HepG2 (cell line): ENCODE results near the gene ZCRB1. TPM values are rescaled to one million over a fixed set of nuclear protein-coding genes. Genes with fewer than 3 reads are reported as not detected.

ENCODE experiments used
- CBFB ChIP-seq: sonication (generic); formaldehyde crosslinking; IDR thresholded peaks from 2 replicates; pipeline ENCODE4 v1.4.0; 2020; ENCODE audit warnings: missing genetic modification reagents
- CERS6 ChIP-seq: sonication (generic); formaldehyde crosslinking; IDR thresholded peaks from 2 replicates; pipeline ENCODE4 v1.5.0; 2020; ENCODE audit warnings: missing genetic modification reagents
- FIP1L1 ChIP-seq: fragments of 200-400 bp; formaldehyde crosslinking; IDR thresholded peaks from 2 replicates; pipeline ENCODE4 v1.6.1; 2018; ENCODE audit warnings: low read depth, mild to moderate bottlenecking, low read length, moderate library complexity, borderline replicate concordance; ENCODE audit not compliant: insufficient read depth
- FOXO1 ChIP-seq: sonication (generic); formaldehyde crosslinking; IDR thresholded peaks from 2 replicates; pipeline ENCODE4 v1.4.0; 2020; ENCODE audit warnings: missing genetic modification reagents
- HNF1A ChIP-seq, 2 experiments: sonication (generic) in 1 of 2; formaldehyde crosslinking in 1 of 2; IDR thresholded peaks; 2 replicates each; pipeline versions ENCODE4 v1.4.0 to v1.6.1; 2016 to 2020; ENCODE audit warnings: borderline replicate concordance in 1 of 2, low read depth in 1 of 2, mild to moderate bottlenecking in 1 of 2, missing genetic modification reagents in 1 of 2
- HOXA9 ChIP-seq: sonication (generic); formaldehyde crosslinking; IDR thresholded peaks from 2 replicates; pipeline ENCODE4 v1.8.1; 2022; ENCODE audit warnings: missing genetic modification reagents, mild to moderate bottlenecking, moderate library complexity, borderline replicate concordance
- KLF6 ChIP-seq: IDR thresholded peaks from 2 replicates; pipeline ENCODE4 v1.8.0; 2016; ENCODE audit warnings: missing biosample characterization, missing genetic modification reagents
- NR2F6 ChIP-seq, 2 experiments: IDR thresholded peaks; 2 replicates each; pipeline ENCODE4 v1.6.1; 2016; ENCODE audit warnings: antibody characterized with exemption in 1 of 2, mild to moderate bottlenecking in 1 of 2
- PHF8 ChIP-seq: sonication (generic); formaldehyde crosslinking; IDR thresholded peaks from 2 replicates; pipeline ENCODE4 v1.5.0; 2020; ENCODE audit warnings: missing genetic modification reagents
- POLR2AphosphoS2 ChIP-seq: IDR thresholded peaks from 2 replicates; pipeline ENCODE4 v1.6.1; 2011; ENCODE audit warnings: low read depth, low read length, improper control_type of control experiment
- PRDM4 ChIP-seq: sonication (generic); formaldehyde crosslinking; IDR thresholded peaks from 2 replicates; pipeline ENCODE4 v1.9.0; 2021; ENCODE audit warnings: missing genetic modification reagents, borderline replicate concordance
- THRA ChIP-seq: sonication (generic); formaldehyde crosslinking; IDR thresholded peaks from 2 replicates; pipeline ENCODE4 v1.4.0; 2020; ENCODE audit warnings: missing genetic modification reagents, borderline replicate concordance
- ZBTB2 ChIP-seq: sonication (generic); formaldehyde crosslinking; IDR thresholded peaks from 2 replicates; pipeline ENCODE4 v1.8.0; 2022; ENCODE audit warnings: low read depth, missing genetic modification reagents
- ZBTB33 ChIP-seq: sonication (generic); formaldehyde crosslinking; IDR thresholded peaks from 2 replicates; pipeline ENCODE4 v1.4.0; 2020; ENCODE audit warnings: missing genetic modification reagents
- polyA plus RNA-seq, 8 experiments: library from polyadenylated mRNA; depleted of rRNA in 3 of 8; stranded (reverse) in 7 of 8; unstranded in 1 of 8; fragments of >200 nt; fragmentation: Illumina TruSeq in 4 of 8; extraction: Trizol in 4 of 8; gene quantifications; 2 replicates each; pipeline versions ENCODE4 v1.2.1 to v1.2.3, GENCODE V29; 2011 to 2016; ENCODE audit warnings: low read depth in 4 of 8, missing spikeins in 1 of 8, mixed read lengths in 1 of 8; ENCODE audit not compliant: insufficient read depth in 1 of 8
- total RNA-seq, 5 experiments: library from RNA; depleted of rRNA; stranded (reverse); fragments of >200 nt; fragmentation: Illumina TruSeq; extraction: Trizol; gene quantifications; 2 replicates each; pipeline ENCODE4 v1.2.3, GENCODE V29; 2016; ENCODE audit warnings: low read depth in 1 of 5

The ZCRB1 gene
- total and polyA plus RNA-seq, 2 of the 13 experiments (the other 11 are each of a cell fraction or from before 2014, with no cell fraction given): 43.5 to 49.8 TPM

- TF ChIP-seq THRA (no peak), HNF1A (IDR thresholded peaks at IDR 0.05; ENCODE audit: low read depth) (no peak), HNF1A (CRISPR knock-in tag; IDR thresholded peaks at IDR 0.05; ENCODE audit: borderline replicate concordance) (peak; percentile 49; the same call in 1 of the 2 replicates), FOXO1 (CRISPR knock-in tag) (no peak), HOXA9 (CRISPR knock-in tag) (no peak), PHF8 (CRISPR knock-in tag) (peak; percentile 87), ZBTB33 (no peak), CERS6 (CRISPR knock-in tag) (no peak), CBFB (CRISPR knock-in tag) (no peak), PRDM4 (CRISPR knock-in tag) (no peak), FIP1L1 (no peak), ZBTB2 (CRISPR knock-in tag) (peak; percentile 61), POLR2AphosphoS2 (no peak), NR2F6 (IDR thresholded peaks at IDR 0.05) (no peak; the same call in 1 of the 2 replicates), NR2F6 (CRISPR knock-in tag; IDR thresholded peaks at IDR 0.05) (peak; percentile 41; the same call in 1 of the 2 replicates), KLF6 (CRISPR knock-in tag) (peak; percentile 46; the same call in 1 of the 2 replicates)
These were observed at the start of gene ZCRB1, which contains the start of gene PPHLN1 (continued) for GRCh38 chr12:42325653-42326474.
